Measurements from ENCODE around the gene TRHDE. TPM values are rescaled to one million over a fixed set of nuclear protein-coding genes. Genes with fewer than 3 reads are reported as not detected.

Gene TRHDE
- total RNA-seq, 1 experiment from 2014 or later, result 0.74 TPM

- BruUV-seq (replicated peaks), result no TSS peak
- POLR2A ChIA-PET (ENCODE audit: unreplicated experiment), result no interaction called here
- Histone ChIP-seq H3K27ac (no peak overlapping the region), H4K20me1 (ENCODE audit: insufficient read depth) (no peaks in the 10 kb centered on the region), H3K9me3 (ENCODE audit: insufficient read depth, low read depth) (no peaks in the 10 kb centered on the region; the same call in 1 of the 2 replicates), H2AFZ (no peak overlapping the region), H3K9me2 (ENCODE audit: insufficient read depth) (no peaks in the 10 kb centered on the region), H3F3A (ENCODE audit: insufficient read depth, low read depth) (no peaks in the 10 kb centered on the region), H3K4me3 (no peak overlapping the region), H3K4me2 (no peak overlapping the region), H3K27me3 (ENCODE audit: insufficient read depth, low read depth) (no peaks in the 10 kb centered on the region), H3K4me1 (replicated peaks; ENCODE audit: insufficient read depth) (no peaks in the 10 kb centered on the region), H3K36me3 (ENCODE audit: low read depth) (no peaks in the 10 kb centered on the region), H3K79me2 (ENCODE audit: low read depth) (no peaks in the 10 kb centered on the region)
- CTCF ChIA-PET, result no interaction called here
- intact Hi-C loops (cut with micrococcal nuclease; ENCODE audit: unreplicated experiment), result no loop called here
- TF ChIP-seq CTCF (conservative IDR thresholded peaks at IDR 0.05) (no peak), EZH2 (IDR thresholded peaks at IDR 0.05; ENCODE audit: low read depth) (no peak)
- DNase-seq, result no peak
These were observed 21.8 kb upstream of the TRHDE start for GRCh38 chr12:72250346-72250745.

- DNase-seq, result no peak
These were observed 15.4 kb upstream of the TRHDE start for GRCh38 chr12:72256725-72257124.

GRCh38 chr12:72261885-72262284, 10.3 kb upstream of the TRHDE start:
- no peak overlapping the region for H2AFZ ChIP-seq
- no peaks in the 10 kb centered on the region for H3K4me1 ChIP-seq (replicated peaks; ENCODE audit: insufficient read depth)
- H3K4me2 ChIP-seq, result no peak overlapping the region
- TF ChIP-seq EZH2 (IDR thresholded peaks at IDR 0.05; ENCODE audit: low read depth), result no peak
- no peak for TF ChIP-seq CTCF (conservative IDR thresholded peaks at IDR 0.05)
- H3K36me3 ChIP-seq (ENCODE audit: low read depth), result no peaks in the 10 kb centered on the region
- H3K9me2 ChIP-seq (ENCODE audit: insufficient read depth), result no peaks in the 10 kb centered on the region
- ChIA-PET CTCF (no interaction called here), POLR2A (ENCODE audit: unreplicated experiment) (interaction anchor here (0.7 kb wide), 1 partner anchor 1145 kb away, joined by 3 read pairs; no protein-coding TSS in a partner anchor)
- H3K4me3 ChIP-seq, result no peak overlapping the region
- no peaks in the 10 kb centered on the region for H3F3A ChIP-seq (ENCODE audit: insufficient read depth, low read depth)
- no peaks in the 10 kb centered on the region for H3K27me3 ChIP-seq (ENCODE audit: insufficient read depth, low read depth)
- H4K20me1 ChIP-seq (ENCODE audit: insufficient read depth), result no peaks in the 10 kb centered on the region
- no TSS peak for BruUV-seq (replicated peaks)
- intact Hi-C loops (cut with micrococcal nuclease; ENCODE audit: unreplicated experiment), result no loop called here
- no peak for DNase-seq
- no peaks in the 10 kb centered on the region for H3K9me3 ChIP-seq (ENCODE audit: insufficient read depth, low read depth)
- H3K79me2 ChIP-seq (ENCODE audit: low read depth), result no peaks in the 10 kb centered on the region
- no peak overlapping the region for H3K27ac ChIP-seq

More at GRCh38 chr12:72256725-72257124, 15.4 kb upstream of the TRHDE start:
- H3K9me2 ChIP-seq (ENCODE audit: insufficient read depth), result no peaks in the 10 kb centered on the region
- H4K20me1 ChIP-seq (ENCODE audit: insufficient read depth), result no peaks in the 10 kb centered on the region
- no peaks in the 10 kb centered on the region for H3K4me1 ChIP-seq (replicated peaks; ENCODE audit: insufficient read depth)
- no peak overlapping the region for H3K27ac ChIP-seq
- H2AFZ ChIP-seq, result no peak overlapping the region
- ChIA-PET POLR2A (ENCODE audit: unreplicated experiment) (no interaction called here), CTCF (no interaction called here)
- no peaks in the 10 kb centered on the region for H3F3A ChIP-seq (ENCODE audit: insufficient read depth, low read depth)
- BruUV-seq (replicated peaks), result no TSS peak
- TF ChIP-seq CTCF (conservative IDR thresholded peaks at IDR 0.05) (no peak), EZH2 (IDR thresholded peaks at IDR 0.05; ENCODE audit: low read depth) (no peak)
- H3K27me3 ChIP-seq (ENCODE audit: insufficient read depth, low read depth), result no peaks in the 10 kb centered on the region
- no peak overlapping the region for H3K4me3 ChIP-seq
- H3K36me3 ChIP-seq (ENCODE audit: low read depth), result no peaks in the 10 kb centered on the region
- no peaks in the 10 kb centered on the region for H3K9me3 ChIP-seq (ENCODE audit: insufficient read depth, low read depth)
- H3K79me2 ChIP-seq (ENCODE audit: low read depth), result no peaks in the 10 kb centered on the region
- no peak overlapping the region for H3K4me2 ChIP-seq
- intact Hi-C loops (cut with micrococcal nuclease; ENCODE audit: unreplicated experiment), result no loop called here

Data from PC-9 (cell line).